ENCODE results near the gene MYADML2. TPM values are rescaled to one million over a fixed set of nuclear protein-coding genes. Genes with fewer than 3 reads are reported as not detected.

Gene MYADML2
- total and polyA plus RNA-seq, 2 experiments from 2014 or later = 0.70 to 1.7 TPM

DNA sequence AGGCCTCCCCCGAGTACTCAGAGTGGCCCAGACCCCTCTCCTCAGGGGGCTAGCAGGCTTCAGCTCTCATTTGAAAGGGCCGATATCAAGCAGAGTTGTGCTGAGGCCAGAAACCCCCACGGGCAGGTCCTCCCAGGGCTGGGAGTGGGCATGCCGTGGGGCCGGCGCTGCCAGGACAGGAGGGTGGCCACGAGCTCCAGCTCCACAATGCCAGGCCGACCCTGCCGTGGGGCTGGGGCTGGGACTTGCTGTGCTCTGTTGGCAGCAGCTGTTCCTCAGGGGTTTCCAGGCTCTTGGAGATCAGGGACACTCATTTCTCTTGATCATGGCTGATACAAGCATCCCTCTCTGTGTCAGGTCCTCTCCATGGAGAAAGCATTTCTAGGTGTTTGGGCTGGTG, 48.1 kb downstream of the MYADML2 start (continued):
- TF ChIP-seq, protein P1, sequence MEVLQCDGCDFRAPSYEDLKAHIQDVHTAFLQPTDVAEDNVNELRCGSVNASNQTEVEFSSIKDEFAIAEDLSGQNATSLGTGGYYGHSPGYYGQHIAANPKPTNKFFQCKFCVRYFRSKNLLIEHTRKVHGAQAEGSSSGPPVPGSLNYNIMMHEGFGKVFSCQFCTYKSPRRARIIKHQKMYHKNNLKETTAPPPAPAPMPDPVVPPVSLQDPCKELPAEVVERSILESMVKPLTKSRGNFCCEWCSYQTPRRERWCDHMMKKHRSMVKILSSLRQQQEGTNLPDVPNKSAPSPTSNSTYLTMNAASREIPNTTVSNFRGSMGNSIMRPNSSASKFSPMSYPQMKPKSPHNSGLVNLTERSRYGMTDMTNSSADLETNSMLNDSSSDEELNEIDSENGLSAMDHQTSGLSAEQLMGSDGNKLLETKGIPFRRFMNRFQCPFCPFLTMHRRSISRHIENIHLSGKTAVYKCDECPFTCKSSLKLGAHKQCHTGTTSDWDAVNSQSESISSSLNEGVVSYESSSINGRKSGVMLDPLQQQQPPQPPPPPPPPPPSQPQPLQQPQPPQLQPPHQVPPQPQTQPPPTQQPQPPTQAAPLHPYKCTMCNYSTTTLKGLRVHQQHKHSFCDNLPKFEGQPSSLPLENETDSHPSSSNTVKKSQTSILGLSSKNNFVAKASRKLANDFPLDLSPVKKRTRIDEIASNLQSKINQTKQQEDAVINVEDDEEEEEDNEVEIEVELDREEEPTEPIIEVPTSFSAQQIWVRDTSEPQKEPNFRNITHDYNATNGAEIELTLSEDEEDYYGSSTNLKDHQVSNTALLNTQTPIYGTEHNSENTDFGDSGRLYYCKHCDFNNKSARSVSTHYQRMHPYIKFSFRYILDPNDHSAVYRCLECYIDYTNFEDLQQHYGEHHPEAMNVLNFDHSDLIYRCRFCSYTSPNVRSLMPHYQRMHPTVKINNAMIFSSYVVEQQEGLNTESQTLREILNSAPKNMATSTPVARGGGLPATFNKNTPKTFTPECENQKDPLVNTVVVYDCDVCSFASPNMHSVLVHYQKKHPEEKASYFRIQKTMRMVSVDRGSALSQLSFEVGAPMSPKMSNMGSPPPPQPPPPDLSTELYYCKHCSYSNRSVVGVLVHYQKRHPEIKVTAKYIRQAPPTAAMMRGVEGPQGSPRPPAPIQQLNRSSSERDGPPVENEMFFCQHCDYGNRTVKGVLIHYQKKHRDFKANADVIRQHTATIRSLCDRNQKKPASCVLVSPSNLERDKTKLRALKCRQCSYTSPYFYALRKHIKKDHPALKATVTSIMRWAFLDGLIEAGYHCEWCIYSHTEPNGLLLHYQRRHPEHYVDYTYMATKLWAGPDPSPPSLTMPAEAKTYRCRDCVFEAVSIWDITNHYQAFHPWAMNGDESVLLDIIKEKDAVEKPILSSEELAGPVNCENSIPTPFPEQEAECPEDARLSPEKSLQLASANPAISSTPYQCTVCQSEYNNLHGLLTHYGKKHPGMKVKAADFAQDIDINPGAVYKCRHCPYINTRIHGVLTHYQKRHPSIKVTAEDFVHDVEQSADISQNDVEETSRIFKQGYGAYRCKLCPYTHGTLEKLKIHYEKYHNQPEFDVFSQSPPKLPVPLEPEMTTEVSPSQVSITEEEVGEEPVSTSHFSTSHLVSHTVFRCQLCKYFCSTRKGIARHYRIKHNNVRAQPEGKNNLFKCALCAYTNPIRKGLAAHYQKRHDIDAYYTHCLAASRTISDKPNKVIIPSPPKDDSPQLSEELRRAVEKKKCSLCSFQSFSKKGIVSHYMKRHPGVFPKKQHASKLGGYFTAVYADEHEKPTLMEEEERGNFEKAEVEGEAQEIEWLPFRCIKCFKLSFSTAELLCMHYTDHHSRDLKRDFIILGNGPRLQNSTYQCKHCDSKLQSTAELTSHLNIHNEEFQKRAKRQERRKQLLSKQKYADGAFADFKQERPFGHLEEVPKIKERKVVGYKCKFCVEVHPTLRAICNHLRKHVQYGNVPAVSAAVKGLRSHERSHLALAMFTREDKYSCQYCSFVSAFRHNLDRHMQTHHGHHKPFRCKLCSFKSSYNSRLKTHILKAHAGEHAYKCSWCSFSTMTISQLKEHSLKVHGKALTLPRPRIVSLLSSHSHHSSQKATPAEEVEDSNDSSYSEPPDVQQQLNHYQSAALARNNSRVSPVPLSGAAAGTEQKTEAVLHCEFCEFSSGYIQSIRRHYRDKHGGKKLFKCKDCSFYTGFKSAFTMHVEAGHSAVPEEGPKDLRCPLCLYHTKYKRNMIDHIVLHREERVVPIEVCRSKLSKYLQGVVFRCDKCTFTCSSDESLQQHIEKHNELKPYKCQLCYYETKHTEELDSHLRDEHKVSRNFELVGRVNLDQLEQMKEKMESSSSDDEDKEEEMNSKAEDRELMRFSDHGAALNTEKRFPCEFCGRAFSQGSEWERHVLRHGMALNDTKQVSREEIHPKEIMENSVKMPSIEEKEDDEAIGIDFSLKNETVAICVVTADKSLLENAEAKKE (CRISPR knock-in tag; IDR thresholded peaks at IDR 0.05) = no peak
- TF ChIP-seq ZNF114 (CRISPR knock-in tag; IDR thresholded peaks at IDR 0.05) = no peak
- no peak for TF ChIP-seq ZNF331 (CRISPR knock-in tag; IDR thresholded peaks at IDR 0.05; ENCODE audit: low read depth)

DNA sequence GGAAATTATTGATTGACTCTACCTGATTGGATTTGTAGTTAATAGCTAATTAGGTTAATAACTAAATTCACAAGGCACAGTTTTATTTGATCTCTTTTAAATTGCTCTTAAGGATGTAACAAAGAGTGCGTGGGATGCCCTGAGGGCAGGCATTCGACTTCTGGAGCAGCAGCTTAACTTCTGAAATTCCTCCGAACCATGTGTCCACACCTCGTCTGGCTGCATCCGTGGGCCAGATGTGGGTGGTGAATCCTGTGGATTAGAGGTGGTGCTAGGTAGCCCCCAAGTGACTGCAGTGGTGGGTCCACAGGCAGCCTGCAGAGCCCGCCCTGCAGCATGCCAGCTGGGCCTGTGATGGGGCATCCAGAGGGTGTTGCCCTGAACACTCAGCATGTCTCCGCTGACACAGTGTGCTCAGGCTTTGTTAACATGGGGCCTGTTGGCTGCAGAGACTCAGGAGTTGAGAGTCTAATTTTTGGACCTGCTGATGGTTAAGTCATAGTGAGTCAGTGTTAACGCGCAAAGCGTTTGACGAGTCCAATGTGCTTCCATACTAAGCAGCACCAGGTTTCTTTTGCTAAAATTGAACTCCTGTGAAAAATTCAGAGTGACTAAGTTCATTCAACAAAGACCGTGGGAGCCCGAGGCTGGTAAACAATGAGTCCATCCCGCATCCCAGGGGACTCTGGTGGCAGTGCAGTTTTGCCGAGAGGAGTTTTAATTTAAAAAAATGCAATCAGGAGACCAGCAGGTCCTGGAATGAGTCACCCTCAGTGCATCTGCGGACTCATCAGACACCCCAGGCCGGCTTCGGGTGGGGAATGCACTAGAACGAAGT, 48.8 kb downstream of the MYADML2 start:
- Histone ChIP-seq H3K4me3 (no peak overlapping the region), H4K20me1 (replicated peaks; ENCODE audit: insufficient read depth) (0 out of 2 replicates have a peak, but pooled peaks cover 7% of the 10 kb centered on the region), H3K4me2 (no peak overlapping the region), H3K36me3 (ENCODE audit: insufficient read depth) (peaks cover 27% of the 10 kb centered on the region; the same call in 1 of the 2 replicates), H3K79me2 (replicated peaks; ENCODE audit: insufficient read depth) (peaks cover 5% of the 10 kb centered on the region), H3K27ac (ENCODE audit: low read depth) (no peak overlapping the region), H3K9me2 (ENCODE audit: insufficient read depth) (no peaks in the 10 kb centered on the region), H3F3A (replicated peaks; ENCODE audit: low read depth) (peaks cover 7% of the 10 kb centered on the region), H3K27me3 (ENCODE audit: insufficient read depth) (peaks cover 18% of the 10 kb centered on the region), H3K4me1 (ENCODE audit: insufficient read depth) (no peaks in the 10 kb centered on the region; the same call in 1 of the 2 replicates), H2AFZ (no peak overlapping the region)
- Mint-ChIP-seq H3K27ac (no peak overlapping the region), H3K4me1 (peaks cover 3% of the 10 kb centered on the region; the same call in 2 of the 3 replicates), H3K4me3 (no peak overlapping the region), H3K9me3 (no peaks in the 10 kb centered on the region), H3K36me3 (ENCODE audit: low read depth) (peaks cover 45% of the 10 kb centered on the region), H3K27me3 (ENCODE audit: insufficient read depth, low read depth, poor library complexity) (peaks cover 26% of the 10 kb centered on the region)
- ATAC-seq (no peak), DNase-seq (ENCODE audit: low spot score) (no peak)
- TF ChIP-seq, protein P2, sequence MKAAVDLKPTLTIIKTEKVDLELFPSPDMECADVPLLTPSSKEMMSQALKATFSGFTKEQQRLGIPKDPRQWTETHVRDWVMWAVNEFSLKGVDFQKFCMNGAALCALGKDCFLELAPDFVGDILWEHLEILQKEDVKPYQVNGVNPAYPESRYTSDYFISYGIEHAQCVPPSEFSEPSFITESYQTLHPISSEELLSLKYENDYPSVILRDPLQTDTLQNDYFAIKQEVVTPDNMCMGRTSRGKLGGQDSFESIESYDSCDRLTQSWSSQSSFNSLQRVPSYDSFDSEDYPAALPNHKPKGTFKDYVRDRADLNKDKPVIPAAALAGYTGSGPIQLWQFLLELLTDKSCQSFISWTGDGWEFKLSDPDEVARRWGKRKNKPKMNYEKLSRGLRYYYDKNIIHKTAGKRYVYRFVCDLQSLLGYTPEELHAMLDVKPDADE (IDR thresholded peaks at IDR 0.05) = no peak
- TF ChIP-seq, protein P1 (CRISPR knock-in tag; IDR thresholded peaks at IDR 0.05) = no peak
- TF ChIP-seq POLR2AphosphoS5 (IDR thresholded peaks at IDR 0.05; ENCODE audit: low read depth) = no peak
- no peak for TF ChIP-seq EZH2 (IDR thresholded peaks at IDR 0.05; ENCODE audit: low read depth, unreplicated experiment)
- no peak for TF ChIP-seq EZH2phosphoT487 (IDR thresholded peaks at IDR 0.05; ENCODE audit: unreplicated experiment)

Measured in GM23338 (cell line).